NCI-H146 treated with DMSO at 0.1 percent for 48 hours (cell line): ENCODE measurements around the gene ADCY5.

Experiments used
- DNase-seq: peaks from one replicate; lab custom pipeline; 2025; ENCODE audit not compliant: unreplicated experiment; lab: John Stamatoyannopoulos, UW

ADCY5 gene

GRCh38 chr3:123346021-123346420, 102.9 kb downstream of the ADCY5 start:
- DNase-seq = no peak

DNA sequence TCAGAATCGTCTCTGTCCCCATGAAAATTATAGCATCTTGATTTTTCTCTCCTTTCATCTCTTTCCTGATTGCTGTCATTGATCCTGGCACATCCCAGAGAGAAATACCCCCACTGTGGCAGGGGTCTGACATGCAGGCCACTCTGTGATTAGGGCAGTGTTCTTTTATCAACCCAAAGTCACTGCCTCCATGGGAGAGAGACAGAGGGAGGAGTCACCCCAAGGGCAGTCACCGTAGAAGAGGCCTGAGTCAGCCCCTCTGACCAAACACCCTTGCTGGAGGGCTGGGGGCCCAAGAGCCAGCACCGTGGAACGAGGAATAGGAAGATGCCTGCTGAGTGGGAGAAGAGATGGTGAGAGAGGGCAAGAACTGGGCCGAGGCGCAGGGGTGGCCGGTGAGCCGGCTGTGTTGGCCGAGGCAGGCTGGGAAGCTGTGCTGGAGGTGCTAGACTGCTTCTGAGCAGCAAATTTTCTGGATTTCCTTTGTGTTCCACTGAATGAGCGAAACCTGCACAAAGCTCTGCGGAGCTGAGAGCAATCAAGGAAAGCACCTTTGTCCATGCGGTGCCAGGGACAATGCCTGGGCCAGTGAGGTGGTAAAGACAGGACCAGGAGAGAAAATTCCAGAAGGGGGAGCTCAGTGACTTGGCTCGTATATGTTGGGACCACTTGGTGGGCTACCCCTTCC, 103.8 kb downstream of the ADCY5 start:
- DNase-seq = no peak

DNA sequence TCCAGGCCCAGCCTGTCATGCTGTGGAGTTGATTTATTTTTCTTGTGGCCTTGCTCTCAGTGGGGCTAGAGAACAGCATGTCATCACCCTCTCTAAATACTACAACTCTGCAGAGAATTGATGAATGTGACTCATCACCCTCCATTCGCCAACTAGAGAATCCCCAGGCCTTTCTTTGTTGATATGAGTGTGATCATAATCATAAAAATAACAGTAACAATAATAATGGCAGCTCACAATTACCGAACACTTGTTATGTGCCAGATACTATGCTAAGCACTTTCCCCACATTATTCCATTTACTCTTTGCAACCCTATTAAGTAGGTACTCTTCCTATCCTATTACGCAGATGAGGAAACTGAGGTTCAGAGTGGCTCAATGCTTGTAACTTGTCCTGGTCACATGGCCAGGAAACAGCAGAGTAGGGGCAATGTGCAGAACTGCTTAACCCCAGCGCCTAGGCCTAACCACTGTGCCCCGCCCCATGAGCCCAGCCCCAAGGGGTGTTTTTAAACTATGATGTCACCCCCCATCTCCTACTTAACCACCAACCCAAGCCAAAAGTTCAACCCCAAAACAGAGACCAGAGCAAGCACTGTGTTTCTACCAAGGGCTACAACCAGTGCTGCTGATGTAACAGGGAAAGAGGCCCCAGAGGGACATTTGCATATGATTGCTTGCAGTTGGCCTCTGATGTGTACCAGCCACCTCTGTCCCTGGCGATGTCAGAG, 104.5 kb downstream of the ADCY5 start:
- DNase-seq = no peak

GRCh38 chr3:123343296-123344174, 105.4 kb downstream of the ADCY5 start:
- no peak for DNase-seq

GRCh38 chr3:123342631-123343080, 106.2 kb downstream of the ADCY5 start:
- no peak for DNase-seq

DNA sequence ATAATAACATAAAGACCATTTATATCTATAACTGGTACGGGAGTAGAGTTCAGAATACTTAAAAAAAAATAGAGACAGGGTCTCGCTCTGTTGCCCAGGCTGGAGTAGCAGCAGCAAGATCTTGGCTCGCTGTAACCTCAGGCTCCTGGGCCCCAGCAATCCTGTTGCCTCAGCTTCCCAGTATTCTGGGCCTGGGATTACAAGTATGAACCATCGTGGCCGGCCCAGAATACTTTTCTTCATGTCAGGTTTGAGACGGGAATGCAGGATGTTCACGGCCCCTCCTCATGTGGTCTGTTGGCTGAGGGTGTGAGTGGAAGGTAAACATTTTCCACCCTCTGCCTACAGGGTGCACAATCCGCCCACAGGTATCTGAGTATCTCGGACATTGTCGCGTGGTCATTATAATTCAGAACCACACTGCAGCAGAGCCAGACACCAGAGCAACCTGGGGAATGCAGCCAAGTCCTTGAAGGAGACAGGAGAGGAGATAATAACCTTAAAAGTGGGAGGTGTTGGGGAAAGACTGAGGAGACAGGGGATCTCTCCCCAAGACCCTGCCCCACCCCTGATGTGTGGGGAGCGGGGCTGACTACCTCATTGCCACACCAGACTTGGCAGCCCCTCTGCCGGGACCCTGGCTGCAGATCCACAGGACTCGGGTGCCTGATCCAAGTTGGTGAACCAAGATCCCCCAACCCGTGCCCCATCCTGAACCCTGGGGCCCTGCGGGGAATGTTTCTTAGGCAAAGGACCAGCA, 106.8 kb downstream of the ADCY5 start:
- DNase-seq = no peak

GRCh38 chr3:123340336-123340735, 108.6 kb downstream of the ADCY5 start:
- DNase-seq = no peak

DNA sequence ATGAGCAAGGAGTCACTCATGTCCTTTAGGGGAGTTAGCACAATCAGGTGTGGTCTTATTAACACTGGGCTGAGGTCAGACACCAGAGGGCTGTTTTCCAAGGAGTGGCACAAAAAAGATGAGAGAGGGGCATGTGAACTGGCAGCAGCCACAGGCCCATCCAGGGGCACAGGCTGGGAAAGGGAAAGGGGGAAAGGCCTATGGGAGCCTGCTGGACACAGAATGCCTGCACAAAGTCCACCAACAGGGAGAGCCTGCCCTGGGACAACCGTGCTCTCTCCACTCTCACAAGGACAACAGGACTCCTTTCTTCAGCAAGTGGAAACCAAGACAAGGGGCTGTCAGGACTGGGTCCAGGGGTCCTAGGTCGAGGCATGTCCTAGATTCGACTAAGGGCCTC, 109.6 kb downstream of the ADCY5 start:
- no peak for DNase-seq

- DNase-seq = no peak
Observed at GRCh38 chr3:123338620-123339061, 110.2 kb downstream of the ADCY5 start.

- no peak for DNase-seq
Observed at GRCh38 chr3:123337948-123338619, 110.8 kb downstream of the ADCY5 start.

DNA sequence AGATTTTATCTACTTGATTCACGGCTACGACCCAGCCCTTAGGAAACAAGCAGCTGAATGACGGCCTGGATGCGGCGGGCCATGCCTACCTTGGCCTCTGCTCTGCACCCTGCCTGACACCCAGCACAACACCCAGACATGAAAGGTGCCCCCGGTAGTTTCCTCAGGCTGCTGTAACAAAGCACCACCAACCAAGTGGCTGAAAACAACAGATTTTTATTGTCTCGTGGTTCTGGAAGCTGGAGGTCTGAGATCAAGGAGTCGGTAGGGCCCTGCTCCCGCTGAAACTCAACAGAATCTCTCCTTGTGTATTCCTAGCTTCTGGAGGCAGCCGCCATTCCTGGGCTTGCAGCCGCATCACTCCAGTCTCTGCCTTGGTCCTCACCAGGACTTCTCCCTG, 111.7 kb downstream of the ADCY5 start:
- DNase-seq = no peak

DNA sequence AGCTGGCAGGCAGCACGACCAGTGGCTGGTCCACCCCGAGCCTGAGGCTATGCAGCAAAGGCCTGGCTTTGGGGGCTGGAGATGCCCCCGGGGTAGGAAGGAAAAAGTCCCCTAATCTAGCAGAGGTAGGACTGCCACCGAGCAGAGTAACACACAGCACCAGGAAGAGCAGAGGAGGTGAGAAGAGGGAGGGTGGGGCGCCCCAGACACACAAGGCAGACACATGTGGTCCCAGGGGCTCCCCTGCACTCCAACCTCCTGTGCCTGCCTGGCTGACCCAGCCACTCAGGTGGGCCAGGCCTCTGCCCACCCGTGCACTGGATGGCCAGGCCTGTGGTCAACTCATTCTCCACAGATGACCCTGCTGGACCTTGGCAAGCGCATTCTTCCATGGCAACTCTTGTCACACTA, 112.4 kb downstream of the ADCY5 start:
- DNase-seq = no peak

DNA sequence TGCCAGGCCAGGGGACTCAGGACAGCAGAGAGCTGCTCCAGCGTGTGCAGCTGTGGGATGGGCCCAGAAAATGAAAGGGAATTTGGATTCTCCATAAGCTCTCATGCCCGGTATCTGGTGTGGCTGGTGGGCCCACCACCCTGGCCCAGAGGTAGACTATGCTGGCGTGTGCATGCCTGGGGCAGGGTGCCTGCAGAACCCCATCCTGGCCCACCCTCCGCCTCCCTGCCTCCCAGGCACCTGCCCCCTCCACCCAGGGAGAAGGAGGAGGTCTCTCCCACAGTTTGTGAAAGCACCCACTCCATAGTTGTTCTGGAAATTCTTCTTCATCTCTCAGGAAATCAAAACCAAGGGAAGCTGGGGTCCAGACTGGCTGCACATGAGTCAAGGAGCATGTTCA, 112.9 kb downstream of the ADCY5 start:
- no peak for DNase-seq

- DNase-seq = no peak
Observed at GRCh38 chr3:123335007-123335670, 113.8 kb downstream of the ADCY5 start.

GRCh38 chr3:123334056-123334455, 114.8 kb downstream of the ADCY5 start:
- DNase-seq = no peak

DNA sequence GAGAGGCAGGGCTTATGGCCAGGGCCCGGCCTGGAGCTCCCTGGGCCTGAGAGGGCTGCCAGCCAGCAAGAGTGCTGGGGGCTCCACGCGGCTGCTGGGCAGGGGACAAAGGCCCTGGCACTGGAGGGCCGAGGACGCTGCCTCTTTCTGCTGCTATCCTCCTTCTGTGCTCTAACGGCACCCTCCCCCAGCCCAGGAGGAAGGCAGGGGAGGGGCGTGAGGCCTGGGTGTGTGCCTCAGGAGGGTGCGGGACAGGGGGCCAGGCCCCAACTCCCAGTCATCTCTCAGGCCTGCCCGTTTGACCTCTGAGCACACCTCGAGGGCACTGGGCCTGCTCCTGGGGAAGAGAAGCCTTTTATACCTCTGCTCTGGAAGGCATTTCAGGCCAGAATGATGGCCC, 115.5 kb downstream of the ADCY5 start:
- no peak for DNase-seq

DNA sequence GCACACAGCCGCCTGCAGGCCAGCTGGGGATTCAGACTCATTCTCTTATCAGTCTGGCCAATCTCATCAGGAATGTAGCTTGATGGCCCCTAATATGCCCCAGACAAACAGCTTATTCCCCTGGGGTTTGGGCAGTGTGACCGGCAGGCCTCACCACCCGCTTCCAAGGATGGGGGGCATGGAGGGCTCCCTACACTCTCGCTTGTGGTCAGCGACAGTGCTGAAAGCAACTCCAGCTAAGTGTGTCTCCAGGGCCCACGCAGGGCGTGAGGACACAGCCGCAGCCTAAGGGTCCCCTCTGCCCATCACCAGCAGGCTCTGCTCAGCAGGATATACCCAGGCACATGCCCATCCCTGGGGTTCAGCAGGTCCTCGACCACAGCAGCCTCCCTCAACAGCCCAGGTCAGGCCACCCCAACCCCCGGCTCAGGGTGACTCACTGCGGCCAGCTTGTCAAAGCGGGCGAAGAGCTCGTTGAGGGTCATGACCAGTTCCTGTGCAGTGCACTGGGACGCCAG, 116.7 kb downstream of the ADCY5 start:
- no peak for DNase-seq

GRCh38 chr3:123331651-123332050, 117.2 kb downstream of the ADCY5 start:
- DNase-seq = no peak

- DNase-seq = no peak
Observed at GRCh38 chr3:123331006-123331405, 117.9 kb downstream of the ADCY5 start.
